OCI-LY3 (cell line): ENCODE data around the gene P3H2.

Experiments
- EZH2phosphoT487 ChIP-seq: fragments of 200-600 bp; shearing (Covaris generic); IDR thresholded peaks from 2 replicates; pipeline ENCODE4 v1.6.1; 2018; ENCODE audit warnings: antibody characterized with exemption, mixed run types, low read depth
- TF ChIP-seq, protein P1 (sequence below): fragments of 200-600, 300-600 bp; sonication (generic); IDR thresholded peaks from 2 replicates; pipeline ENCODE4 v1.5.1; 2014; ENCODE audit warnings: antibody characterized with exemption, low read length, low read depth

GRCh38 chr3:190127195-190127594, 6.5 kb upstream of the P3H2 start:
- TF ChIP-seq, protein P1, sequence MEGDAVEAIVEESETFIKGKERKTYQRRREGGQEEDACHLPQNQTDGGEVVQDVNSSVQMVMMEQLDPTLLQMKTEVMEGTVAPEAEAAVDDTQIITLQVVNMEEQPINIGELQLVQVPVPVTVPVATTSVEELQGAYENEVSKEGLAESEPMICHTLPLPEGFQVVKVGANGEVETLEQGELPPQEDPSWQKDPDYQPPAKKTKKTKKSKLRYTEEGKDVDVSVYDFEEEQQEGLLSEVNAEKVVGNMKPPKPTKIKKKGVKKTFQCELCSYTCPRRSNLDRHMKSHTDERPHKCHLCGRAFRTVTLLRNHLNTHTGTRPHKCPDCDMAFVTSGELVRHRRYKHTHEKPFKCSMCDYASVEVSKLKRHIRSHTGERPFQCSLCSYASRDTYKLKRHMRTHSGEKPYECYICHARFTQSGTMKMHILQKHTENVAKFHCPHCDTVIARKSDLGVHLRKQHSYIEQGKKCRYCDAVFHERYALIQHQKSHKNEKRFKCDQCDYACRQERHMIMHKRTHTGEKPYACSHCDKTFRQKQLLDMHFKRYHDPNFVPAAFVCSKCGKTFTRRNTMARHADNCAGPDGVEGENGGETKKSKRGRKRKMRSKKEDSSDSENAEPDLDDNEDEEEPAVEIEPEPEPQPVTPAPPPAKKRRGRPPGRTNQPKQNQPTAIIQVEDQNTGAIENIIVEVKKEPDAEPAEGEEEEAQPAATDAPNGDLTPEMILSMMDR = no peak
- no peak for TF ChIP-seq EZH2phosphoT487
